HepG2 (cell line): ENCODE results near the gene NEMP2. TPM values are rescaled to one million over a fixed set of nuclear protein-coding genes. Genes with fewer than 3 reads are reported as not detected.

ENCODE experiments used
- ATAC-seq: fragments of 200-7000 bp; cut with Tn5 transposase; 3 replicates; pipeline ENCODE4 v1.9.1; 2020; ENCODE audit warnings: mild to moderate bottlenecking, moderate library complexity
- BruUV-seq: library from RNA; stranded (reverse); fragments of 400-500 nt; replicated peaks from 2 replicates; lab custom pipeline; 2021; lab: Mats Ljungman, UMichigan
- CTCF ChIA-PET: fragments of 300-600 bp; formaldehyde crosslinking; extraction: SDS; loops from one replicate; lab custom pipeline; 2021; ENCODE audit warnings: low total read pairs, inconsistent platforms, low intra/inter-chr PET ratio; lab: Yijun Ruan, JAX
- POLR2A ChIA-PET: fragments of 350-600 bp; sonication (Branson Sonifier 250); formaldehyde crosslinking; loops from one replicate; lab custom pipeline; 2020; ENCODE audit warnings: antibody characterized with exemption, inconsistent platforms; lab: Yijun Ruan, JAX
- DNase-seq: peaks from one replicate; pipeline ENCODE4 v3.0.0-alpha.2; 2015; ENCODE audit warnings: low spot score
- FAIRE-seq: peaks from 3 replicates; lab custom pipeline; 2011; peaks lifted over from hg19 to GRCh38; lab: Jason Lieb, UNC
- H2AFZ ChIP-seq: one replicate; pipeline ENCODE4 v1.6.1; 2011; ENCODE audit warnings: low read length, inconsistent platforms
- H3K27ac ChIP-seq: fragments of 300-600 bp; 3 replicates; pipeline ENCODE4 v1.8.0; 2011; ENCODE audit warnings: mixed run types, mild to moderate bottlenecking, mixed read lengths, low read length, inconsistent platforms; ENCODE audit not compliant: insufficient read depth; ENCODE audit errors: extremely low read length
- H3K27me3 ChIP-seq, 2 experiments: fragments of 200-600 bp in 1 of 2; 2 replicates in 1 of 2; 3 replicates in 1 of 2; pipeline versions ENCODE4 v1.6.0 to v1.8.0; 2011; ENCODE audit warnings: low read length in 2 of 2, mild to moderate bottlenecking in 2 of 2, moderate library complexity in 2 of 2, inconsistent platforms in 1 of 2; ENCODE audit not compliant: insufficient read depth in 2 of 2, control insufficient read depth in 1 of 2
- H3K36me3 ChIP-seq, 2 experiments: fragments of 200-600 bp in 1 of 2; replicated peaks in 1 of 2; 2 replicates in 1 of 2; 3 replicates in 1 of 2; pipeline versions ENCODE4 v1.5.1 to v1.8.0; 2011; ENCODE audit warnings: low read length in 2 of 2, inconsistent platforms in 1 of 2; ENCODE audit not compliant: insufficient read depth in 2 of 2, control insufficient read depth in 1 of 2
- H3K4me1 ChIP-seq: 2 replicates; pipeline ENCODE4 v1.5.1; 2012; ENCODE audit warnings: low read length, inconsistent platforms; ENCODE audit not compliant: insufficient read depth
- H3K4me2 ChIP-seq: 2 replicates; pipeline ENCODE4 v1.6.0; 2011; ENCODE audit warnings: low read depth, low read length, inconsistent platforms
- H3K4me3 ChIP-seq, 3 experiments: fragments of 200-600 bp in 1 of 3; sonication (generic), shearing (Covaris generic) in 1 of 3; replicated peaks in 1 of 3; 2 replicates each; pipeline ENCODE4 v1.5.1; 2011 to 2016; ENCODE audit warnings: low read length in 3 of 3, inconsistent platforms in 2 of 3, low read depth in 2 of 3, mild to moderate bottlenecking in 2 of 3, control low read depth in 1 of 3, mixed read lengths in 1 of 3; ENCODE audit not compliant: insufficient read depth in 1 of 3
- H3K79me2 ChIP-seq: one replicate; pipeline ENCODE4 v1.6.1; 2011; ENCODE audit warnings: low read length, inconsistent platforms; ENCODE audit not compliant: insufficient read depth
- H3K9ac ChIP-seq: 2 replicates; pipeline ENCODE4 v1.6.0; 2011; ENCODE audit warnings: mild to moderate bottlenecking, low read depth, low read length, inconsistent platforms; ENCODE audit not compliant: insufficient read depth
- H3K9me3 ChIP-seq: 2 replicates; pipeline ENCODE4 v1.5.1; 2012; ENCODE audit warnings: mild to moderate bottlenecking, low read length
- H4K20me1 ChIP-seq: 2 replicates; pipeline ENCODE4 v1.6.0; 2011; ENCODE audit warnings: inconsistent platforms, mild to moderate bottlenecking, low read length, moderate library complexity; ENCODE audit not compliant: insufficient read depth
- DMAP1 ChIP-seq: IDR thresholded peaks from 2 replicates; pipeline ENCODE4 v1.6.1; 2016
- HNRNPUL1 ChIP-seq: fragments of 200-400 bp; formaldehyde crosslinking; IDR thresholded peaks from 2 replicates; pipeline ENCODE4 v1.6.1; 2017; ENCODE audit warnings: low read depth, mild to moderate bottlenecking, low read length, moderate library complexity
- HOXA7 ChIP-seq: sonication (generic); formaldehyde crosslinking; IDR thresholded peaks from 2 replicates; pipeline ENCODE4 v1.8.1; 2022; ENCODE audit warnings: mild to moderate bottlenecking, missing genetic modification reagents, moderate library complexity
- NFRKB ChIP-seq: fragments of 450-650 bp; IDR thresholded peaks from 2 replicates; pipeline ENCODE4 v1.6.1; 2017
- NR2F6 ChIP-seq, 2 experiments: IDR thresholded peaks; 2 replicates each; pipeline ENCODE4 v1.6.1; 2016; ENCODE audit warnings: antibody characterized with exemption in 1 of 2, mild to moderate bottlenecking in 1 of 2
- REL ChIP-seq: sonication (generic); formaldehyde crosslinking; conservative IDR thresholded peaks from 2 replicates; pipeline ENCODE4 v1.8.0; 2022; ENCODE audit warnings: mild to moderate bottlenecking, missing genetic modification reagents, moderate library complexity
- RFXAP ChIP-seq: sonication (generic); formaldehyde crosslinking; IDR thresholded peaks from 2 replicates; pipeline ENCODE4 v1.4.0; 2020; ENCODE audit warnings: missing genetic modification reagents, borderline replicate concordance
- RXRA ChIP-seq: sonication (generic); formaldehyde crosslinking; IDR thresholded peaks from 2 replicates; pipeline ENCODE4 v1.5.1; 2020; ENCODE audit warnings: missing genetic modification reagents
- SMAD1 ChIP-seq: sonication (generic); formaldehyde crosslinking; IDR thresholded peaks from 2 replicates; pipeline ENCODE4 v1.4.0; 2020; ENCODE audit warnings: missing genetic modification reagents, low read depth, mild to moderate bottlenecking, borderline replicate concordance
- TP53 ChIP-seq: sonication (generic); formaldehyde crosslinking; conservative IDR thresholded peaks from 2 replicates; pipeline ENCODE4 v1.4.0; 2020; ENCODE audit warnings: missing genetic modification reagents
- ZFP90 ChIP-seq: sonication (generic); formaldehyde crosslinking; IDR thresholded peaks from 2 replicates; pipeline ENCODE4 v1.8.0; 2022; ENCODE audit warnings: missing genetic modification reagents, mild to moderate bottlenecking, inconsistent platforms, borderline replicate concordance
- ZNF101 ChIP-seq: sonication (generic); formaldehyde crosslinking; IDR thresholded peaks from 2 replicates; pipeline ENCODE4 v1.4.0; 2020; ENCODE audit warnings: mild to moderate bottlenecking, low read depth, missing genetic modification reagents, borderline replicate concordance
- ZNF382 ChIP-seq: sonication (generic); formaldehyde crosslinking; IDR thresholded peaks from 2 replicates; pipeline ENCODE4 v1.5.0; 2020; ENCODE audit warnings: missing genetic modification reagents, mild to moderate bottlenecking, borderline replicate concordance
- WGBS: methylation state at CpG from one replicate; pipeline ENCODE4 v1.1.6; 2017; ENCODE audit warnings: low lambda C conversion rate; 5-methylcytosine and 5-hydroxymethylcytosine counted together
- in situ Hi-C: cut with HindIII; loops from 2 replicates; pipeline ENCODE4 v1.10.0; 2017; ENCODE audit warnings: low pct_unique_long_range_greater_than_20kb; ENCODE audit not compliant: extremely low pct_ligation_motif_present
- intact Hi-C: fragments of 100-400 bp; cut with micrococcal nuclease; formaldehyde crosslinking; loops from one replicate; pipeline ENCODE4 v1.10.0; 2022; ENCODE audit not compliant: unreplicated experiment
- polyA plus RNA-seq, 8 experiments: library from polyadenylated mRNA; depleted of rRNA in 3 of 8; stranded (reverse) in 7 of 8; unstranded in 1 of 8; fragments of >200 nt; fragmentation: Illumina TruSeq in 4 of 8; extraction: Trizol in 4 of 8; gene quantifications; 2 replicates each; pipeline versions ENCODE4 v1.2.1 to v1.2.3, GENCODE V29; 2011 to 2016; ENCODE audit warnings: low read depth in 4 of 8, missing spikeins in 1 of 8, mixed read lengths in 1 of 8; ENCODE audit not compliant: insufficient read depth in 1 of 8
- total RNA-seq, 5 experiments: library from RNA; depleted of rRNA; stranded (reverse); fragments of >200 nt; fragmentation: Illumina TruSeq; extraction: Trizol; gene quantifications; 2 replicates each; pipeline ENCODE4 v1.2.3, GENCODE V29; 2016; ENCODE audit warnings: low read depth in 1 of 5
- TF ChIP-seq, protein P1 (sequence below): IDR thresholded peaks from 2 replicates; pipeline ENCODE4 v1.6.1; 2018; ENCODE audit warnings: missing genetic modification reagents

NEMP2 gene
- total and polyA plus RNA-seq, 2 of the 13 experiments (the other 11 are each of a cell fraction or from before 2014, with no cell fraction given) = 2.4 to 9.8 TPM

DNA sequence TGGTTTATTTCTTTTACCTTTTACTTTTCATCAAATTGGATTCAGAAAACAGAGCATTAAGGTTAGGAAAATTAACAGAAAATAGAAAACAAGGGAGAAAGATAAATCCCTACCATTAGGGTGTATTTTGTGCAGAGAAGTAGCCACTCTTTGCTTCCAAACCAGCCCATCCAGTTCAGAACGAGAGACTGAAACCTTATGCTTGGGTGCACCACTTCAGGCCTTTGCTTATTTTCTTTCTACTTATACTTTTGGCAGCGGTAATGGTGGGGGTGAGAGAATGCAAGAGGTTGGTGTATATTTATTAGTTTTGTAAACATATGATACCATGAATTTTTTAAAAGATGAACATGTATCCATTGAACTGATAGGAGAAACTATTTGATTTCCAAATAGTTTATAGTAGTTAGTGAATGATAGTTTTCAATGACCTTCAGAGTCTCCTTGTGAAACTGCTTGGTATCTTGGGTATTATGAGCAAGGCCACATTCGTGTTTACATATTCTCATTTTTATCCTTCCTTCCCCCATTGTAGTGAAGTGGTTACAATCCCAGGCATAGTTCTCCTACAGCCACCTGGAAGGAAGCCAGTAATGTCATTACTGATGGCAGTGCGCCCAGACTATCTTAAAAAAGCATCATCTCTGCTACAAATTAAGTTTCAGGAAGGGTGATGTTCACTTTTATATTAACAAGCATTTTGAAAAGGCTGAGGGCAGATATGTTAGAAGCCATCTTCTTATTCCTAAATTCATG, 65.5 kb downstream of the NEMP2 start:
- no peak for ATAC-seq
- Histone ChIP-seq H3K9ac (no peak overlapping the region), H4K20me1 (no peaks in the 10 kb centered on the region), H3K27me3 (no peaks in the 10 kb centered on the region), H3K79me2 (no peaks in the 10 kb centered on the region), H3K36me3 (no peaks in the 10 kb centered on the region), H3K4me1 (peaks cover 26% of the 10 kb centered on the region), H3K4me2 (no peak overlapping the region)
- in situ Hi-C loops (no loop called here), intact Hi-C loops (no loop called here)
- WGBS = 61% methylated on average over 4 of the region's 4 CpGs
- no TSS peak for BruUV-seq
- POLR2A ChIA-PET = no interaction called here
- TF ChIP-seq, protein P1, sequence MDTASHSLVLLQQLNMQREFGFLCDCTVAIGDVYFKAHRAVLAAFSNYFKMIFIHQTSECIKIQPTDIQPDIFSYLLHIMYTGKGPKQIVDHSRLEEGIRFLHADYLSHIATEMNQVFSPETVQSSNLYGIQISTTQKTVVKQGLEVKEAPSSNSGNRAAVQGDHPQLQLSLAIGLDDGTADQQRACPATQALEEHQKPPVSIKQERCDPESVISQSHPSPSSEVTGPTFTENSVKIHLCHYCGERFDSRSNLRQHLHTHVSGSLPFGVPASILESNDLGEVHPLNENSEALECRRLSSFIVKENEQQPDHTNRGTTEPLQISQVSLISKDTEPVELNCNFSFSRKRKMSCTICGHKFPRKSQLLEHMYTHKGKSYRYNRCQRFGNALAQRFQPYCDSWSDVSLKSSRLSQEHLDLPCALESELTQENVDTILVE (CRISPR knock-in tag) = no peak
- TF ChIP-seq RXRA (CRISPR knock-in tag) = no peak
- no peak for TF ChIP-seq TP53 (CRISPR knock-in tag)
- TF ChIP-seq REL (CRISPR knock-in tag) = no peak
- TF ChIP-seq ZNF101 (CRISPR knock-in tag) = no peak
- no peak for TF ChIP-seq NFRKB
- no peak for TF ChIP-seq NR2F6 (IDR thresholded peaks at IDR 0.05)
- no peak for TF ChIP-seq NR2F6 (CRISPR knock-in tag; IDR thresholded peaks at IDR 0.05)
- no peak for TF ChIP-seq ZFP90 (CRISPR knock-in tag)
- TF ChIP-seq DMAP1 = no peak
- TF ChIP-seq HOXA7 (CRISPR knock-in tag) = no peak
- no peak for TF ChIP-seq HNRNPUL1
- no peak for TF ChIP-seq SMAD1 (CRISPR knock-in tag)
- TF ChIP-seq ZNF382 = no peak
- no peak for TF ChIP-seq RFXAP (CRISPR knock-in tag)
- TF ChIP-seq, all 625 proteins: peak for 0
- Histone ChIP-seq H2AFZ (no peak overlapping the region), H3K9me3 (no peaks in the 10 kb centered on the region), H3K27ac (no peak overlapping the region), H3K4me3 (no peak overlapping the region)
- no peak for FAIRE-seq
- DNase-seq = peak; percentile 40
- CTCF ChIA-PET = no interaction called here
